Fibroblast of villous mesenchyme (primary cell): Measurements from ENCODE around the gene UTS2R. TPM values are rescaled to one million over a fixed set of nuclear protein-coding genes. Genes with fewer than 3 reads are reported as not detected.

Source experiments
- DNase-seq: peaks from one replicate; pipeline ENCODE4 v3.0.0-alpha.2; 2010; ENCODE audit warnings: low read depth
- H3K4me3 ChIP-seq: 2 replicates; pipeline ENCODE4 v1.5.1; 2011; ENCODE audit warnings: low read depth, mild to moderate bottlenecking, low read length
- CTCF ChIP-seq: IDR thresholded peaks from 2 replicates; pipeline ENCODE4 v1.5.1; 2012; ENCODE audit warnings: low read depth, mild to moderate bottlenecking, low read length; ENCODE audit not compliant: insufficient read depth
- total RNA-seq: library from RNA; depleted of rRNA; stranded (reverse); fragments of >200 nt; gene quantifications from 2 replicates; pipeline ENCODE4 v1.2.3, GENCODE V29; 2012

UTS2R gene
- total RNA-seq, 1 donor = not detected

DNA sequence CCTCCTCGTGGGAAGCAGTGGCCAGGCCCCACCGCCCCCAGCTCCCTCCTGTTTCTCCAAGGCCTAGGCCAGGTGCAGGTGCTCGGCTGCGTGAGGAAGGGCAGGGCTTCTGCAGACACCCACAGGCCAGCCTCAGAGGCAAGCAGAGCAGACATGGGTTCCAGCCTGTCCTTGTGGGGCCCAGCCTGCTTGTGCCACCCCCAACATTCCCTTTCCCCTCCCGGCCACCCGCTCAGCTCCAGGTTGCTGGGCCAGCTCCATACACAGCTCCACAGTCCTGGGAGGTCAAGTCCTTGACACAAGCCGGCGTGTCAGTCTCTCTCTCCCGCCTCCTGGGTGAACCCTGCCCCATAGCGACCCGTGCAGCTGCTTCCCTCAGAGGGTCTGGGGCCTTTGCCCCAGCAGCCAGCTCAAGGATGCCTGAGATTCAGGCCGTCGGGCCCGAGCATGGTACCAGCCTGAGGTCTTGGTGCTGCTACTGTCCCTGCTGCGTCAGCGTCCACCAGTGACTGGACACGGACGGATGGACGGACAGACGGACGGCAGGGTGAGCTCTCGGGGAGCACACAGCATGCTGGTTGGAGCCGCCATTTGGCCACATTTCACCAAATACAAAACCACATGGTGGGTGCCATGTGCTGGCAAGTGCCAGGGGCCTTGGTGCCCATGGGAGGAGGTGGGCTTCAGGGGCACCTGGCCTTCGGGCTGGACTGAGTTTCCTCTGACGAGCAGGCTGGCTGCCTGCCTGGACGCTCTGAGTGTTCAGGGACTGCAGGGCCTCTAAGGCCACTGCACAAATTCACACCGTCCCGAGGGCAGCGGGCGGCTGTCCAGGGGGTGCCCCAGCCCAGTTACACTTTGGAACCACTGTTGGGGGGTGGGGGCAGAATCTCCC, 46.0 kb upstream of the UTS2R start:
- TF ChIP-seq CTCF = no peak
- no peak for DNase-seq
- H3K4me3 ChIP-seq = no peak overlapping the region

GRCh38 chr17:82327289-82327688, 44.3 kb upstream of the UTS2R start:
- no peak for TF ChIP-seq CTCF
- no peak for DNase-seq
- no peak overlapping the region for H3K4me3 ChIP-seq

GRCh38 chr17:82327757-82328140, 43.8 kb upstream of the UTS2R start:
- no peak overlapping the region for H3K4me3 ChIP-seq
- no peak for TF ChIP-seq CTCF

DNA sequence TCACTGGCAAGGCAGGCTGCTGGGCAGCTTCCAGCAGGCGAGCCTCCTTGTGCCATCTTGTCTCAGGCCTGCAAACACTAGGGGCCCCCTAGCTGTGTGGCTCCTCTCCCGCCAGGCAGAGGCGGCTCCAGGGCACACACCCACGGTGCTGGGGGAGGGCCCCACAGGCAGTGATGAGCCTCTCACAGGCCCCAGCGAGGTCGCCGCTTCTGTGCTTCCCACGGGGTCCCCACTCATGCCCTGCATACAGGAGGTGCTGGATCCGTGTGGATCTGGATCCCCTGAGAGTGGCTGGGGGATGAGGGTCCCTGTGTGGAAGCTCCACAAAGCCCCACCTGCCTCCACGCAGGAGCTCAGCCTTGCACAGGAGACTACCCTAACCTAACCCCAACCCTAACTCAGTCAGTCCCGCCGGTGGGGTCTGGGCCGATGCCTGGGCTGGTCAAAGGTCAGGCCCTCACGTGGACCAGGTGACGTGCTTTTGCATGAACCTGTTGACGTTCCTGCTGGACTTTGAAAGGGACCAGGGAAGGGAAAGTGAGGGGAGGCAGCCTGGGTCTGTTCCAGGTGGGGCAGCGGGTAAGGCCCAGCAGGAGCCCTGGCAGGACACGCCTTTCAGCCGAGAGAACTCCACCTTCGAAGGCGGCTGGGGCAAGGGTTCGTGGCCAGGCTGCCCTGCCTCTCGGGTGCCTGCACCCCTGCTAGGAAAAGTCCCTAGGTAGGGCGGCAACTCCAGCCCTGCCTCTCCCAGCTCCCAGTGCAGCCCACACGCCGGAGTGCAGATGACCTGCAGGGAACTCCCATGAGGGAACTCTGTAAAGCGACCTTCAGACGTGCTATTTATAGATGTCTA, 43.2 kb upstream of the UTS2R start:
- TF ChIP-seq CTCF = no peak
- DNase-seq = no peak
- no peak overlapping the region for H3K4me3 ChIP-seq

More at GRCh38 chr17:82327757-82328140, 43.8 kb upstream of the UTS2R start:
- no peak for DNase-seq

DNA sequence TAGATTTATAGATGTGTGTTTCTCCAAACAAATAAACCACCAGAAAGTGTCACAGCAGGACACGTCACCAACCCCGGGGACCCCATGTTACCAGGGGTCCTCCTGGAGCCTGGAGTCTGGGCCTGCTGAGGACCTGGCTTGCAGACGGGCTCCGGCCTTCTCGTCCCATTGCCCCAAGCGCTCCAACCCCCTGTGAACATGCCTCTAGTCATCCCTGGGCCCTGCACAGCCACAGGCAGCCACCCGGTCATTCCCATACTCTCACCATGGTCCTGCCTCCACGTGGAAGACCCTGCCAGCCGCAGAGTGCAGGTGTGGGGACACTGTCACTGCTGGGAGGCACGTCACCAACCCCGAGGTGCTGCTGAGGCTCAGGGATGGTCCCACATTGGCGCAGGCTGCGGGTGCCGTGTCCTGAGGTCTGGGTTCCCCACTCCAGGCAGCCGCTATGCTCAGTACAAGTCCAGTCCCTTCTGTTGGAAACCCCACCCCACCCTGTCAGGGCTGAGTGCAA, 42.5 kb upstream of the UTS2R start:
- no peak for DNase-seq
- no peak for TF ChIP-seq CTCF

GRCh38 chr17:82329683-82330321, 41.8 kb upstream of the UTS2R start:
- no peak overlapping the region for H3K4me3 ChIP-seq
- no peak for DNase-seq
- no peak for TF ChIP-seq CTCF

More for the DNA sequence above, 42.5 kb upstream of the UTS2R start:
- H3K4me3 ChIP-seq = no peak overlapping the region
